Measurements from ENCODE around the gene EFNA3.

The EFNA3 gene

DNA sequence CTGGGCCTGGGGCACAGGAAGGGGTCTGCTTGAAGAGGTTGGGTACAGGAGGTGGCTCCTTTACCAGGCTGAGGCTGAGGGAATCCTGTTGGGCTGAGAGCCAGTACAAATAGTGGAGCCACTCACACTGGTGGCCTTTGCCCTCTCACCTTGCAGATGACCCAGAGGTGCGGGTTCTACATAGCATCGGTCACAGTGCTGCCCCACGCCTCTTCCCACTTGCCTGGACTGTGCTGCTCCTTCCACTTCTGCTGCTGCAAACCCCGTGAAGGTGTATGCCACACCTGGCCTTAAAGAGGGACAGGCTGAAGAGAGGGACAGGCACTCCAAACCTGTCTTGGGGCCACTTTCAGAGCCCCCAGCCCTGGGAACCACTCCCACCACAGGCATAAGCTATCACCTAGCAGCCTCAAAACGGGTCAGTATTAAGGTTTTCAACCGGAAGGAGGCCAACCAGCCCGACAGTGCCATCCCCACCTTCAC lies 55.2 kb downstream of the EFNA3 start:
- H3F3A ChIP-seq (ENCODE audit: insufficient read depth): peaks cover 24% of the 10 kb centered on the region

DNA sequence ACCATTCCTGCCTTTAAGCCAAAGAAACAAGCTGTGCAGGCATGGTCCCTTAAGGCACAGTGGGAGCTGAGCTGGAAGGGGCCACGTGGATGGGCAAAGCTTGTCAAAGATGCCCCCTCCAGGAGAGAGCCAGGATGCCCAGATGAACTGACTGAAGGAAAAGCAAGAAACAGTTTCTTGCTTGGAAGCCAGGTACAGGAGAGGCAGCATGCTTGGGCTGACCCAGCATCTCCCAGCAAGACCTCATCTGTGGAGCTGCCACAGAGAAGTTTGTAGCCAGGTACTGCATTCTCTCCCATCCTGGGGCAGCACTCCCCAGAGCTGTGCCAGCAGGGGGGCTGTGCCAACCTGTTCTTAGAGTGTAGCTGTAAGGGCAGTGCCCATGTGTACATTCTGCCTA lies 55.7 kb downstream of the EFNA3 start:
- Histone ChIP-seq H3K79me2 (ENCODE audit: insufficient read depth, low read length) (no peaks in the 10 kb centered on the region), H4K20me1 (ENCODE audit: low read depth, low read length) (no peaks in the 10 kb centered on the region), H3K9me3 (ENCODE audit: insufficient read depth, low read length) (no peaks in the 10 kb centered on the region), H3K27ac (ENCODE audit: low read depth, low read length) (no peak overlapping the region), H3K36me3 (ENCODE audit: low read length) (no peaks in the 10 kb centered on the region), H3K4me2 (ENCODE audit: low read depth, low read length, poor library complexity, severe bottlenecking) (peak overlapping the region; percentile 76), H2AFZ (ENCODE audit: low read depth, low read length, severe bottlenecking) (no peak overlapping the region), H3K4me3 (ENCODE audit: insufficient read depth, low read length, poor library complexity, severe bottlenecking) (no peak overlapping the region), H3K9me2 (replicated peaks; ENCODE audit: insufficient read depth, low read length) (no peaks in the 10 kb centered on the region), H3F3A (ENCODE audit: insufficient read depth) (peaks cover 24% of the 10 kb centered on the region), H3K9ac (ENCODE audit: low read length) (0 out of 2 replicates have a peak overlapping the region, but pooled peaks have one; percentile 78), H3K27me3 (ENCODE audit: low read length) (no peaks in the 10 kb centered on the region)
- TF ChIP-seq CTCF (IDR thresholded peaks at IDR 0.05; ENCODE audit: insufficient read depth, low read length, poor library complexity, severe bottlenecking) (no peak), EZH2phosphoT487 (conservative IDR thresholded peaks at IDR 0.05; ENCODE audit: low read length) (no peak)

More for the DNA sequence above, 55.2 kb downstream of the EFNA3 start:
- H3K4me3 ChIP-seq (ENCODE audit: insufficient read depth, low read length, poor library complexity, severe bottlenecking): no peak overlapping the region
- no peak overlapping the region for H3K27ac ChIP-seq (ENCODE audit: low read depth, low read length)
- H3K9ac ChIP-seq (ENCODE audit: low read length): no peak overlapping the region
- H3K27me3 ChIP-seq (ENCODE audit: low read length): no peaks in the 10 kb centered on the region
- no peak overlapping the region for H2AFZ ChIP-seq (ENCODE audit: low read depth, low read length, severe bottlenecking)
- no peaks in the 10 kb centered on the region for H4K20me1 ChIP-seq (ENCODE audit: low read depth, low read length)
- TF ChIP-seq CTCF (IDR thresholded peaks at IDR 0.05; ENCODE audit: insufficient read depth, low read length, poor library complexity, severe bottlenecking) (no peak), EZH2phosphoT487 (conservative IDR thresholded peaks at IDR 0.05; ENCODE audit: low read length) (no peak)
- H3K79me2 ChIP-seq (ENCODE audit: insufficient read depth, low read length): no peaks in the 10 kb centered on the region
- no peak overlapping the region for H3K4me2 ChIP-seq (ENCODE audit: low read depth, low read length, poor library complexity, severe bottlenecking)
- no peaks in the 10 kb centered on the region for H3K36me3 ChIP-seq (ENCODE audit: low read length)
- H3K9me2 ChIP-seq (replicated peaks; ENCODE audit: insufficient read depth, low read length): no peaks in the 10 kb centered on the region
- H3K9me3 ChIP-seq (ENCODE audit: insufficient read depth, low read length): no peaks in the 10 kb centered on the region

GRCh38 chr1:155134880-155135414 lies 56.3 kb downstream of the EFNA3 start:
- H2AFZ ChIP-seq (ENCODE audit: low read depth, low read length, severe bottlenecking): peak overlapping the region; percentile 56
- no peaks in the 10 kb centered on the region for H3K9me2 ChIP-seq (replicated peaks; ENCODE audit: insufficient read depth, low read length)
- no peaks in the 10 kb centered on the region for H3K9me3 ChIP-seq (ENCODE audit: insufficient read depth, low read length)
- TF ChIP-seq EZH2phosphoT487 (conservative IDR thresholded peaks at IDR 0.05; ENCODE audit: low read length) (no peak), CTCF (IDR thresholded peaks at IDR 0.05; ENCODE audit: insufficient read depth, low read length, poor library complexity, severe bottlenecking) (no peak)
- H3K36me3 ChIP-seq (ENCODE audit: low read length): no peaks in the 10 kb centered on the region
- H3K4me2 ChIP-seq (ENCODE audit: low read depth, low read length, poor library complexity, severe bottlenecking): peak overlapping the region; percentile 76
- H3K27ac ChIP-seq (ENCODE audit: low read depth, low read length): 0 out of 2 replicates have a peak overlapping the region, but pooled peaks have one; percentile 35
- peak overlapping the region; percentile 78 for H3K9ac ChIP-seq (ENCODE audit: low read length)
- H4K20me1 ChIP-seq (ENCODE audit: low read depth, low read length): no peaks in the 10 kb centered on the region
- H3K27me3 ChIP-seq (ENCODE audit: low read length): no peaks in the 10 kb centered on the region
- H3F3A ChIP-seq (ENCODE audit: insufficient read depth): peaks cover 24% of the 10 kb centered on the region
- peak overlapping the region; percentile 82 for H3K4me3 ChIP-seq (ENCODE audit: insufficient read depth, low read length, poor library complexity, severe bottlenecking)
- peaks cover 5% of the 10 kb centered on the region; the same call in 1 of the 2 replicates for H3K79me2 ChIP-seq (ENCODE audit: insufficient read depth, low read length)

Measured in SU-DHL-6 (cell line).